ENCODE measurements around the gene TCF7L1.

GRCh38 chr2:85239102-85239501 is 105.9 kb downstream of the TCF7L1 start:
- TF ChIP-seq CTCF (IDR thresholded peaks at IDR 0.05; ENCODE audit: low read depth, low read length, poor library complexity, severe bottlenecking) (no peak), EZH2phosphoT487 (IDR thresholded peaks at IDR 0.05; ENCODE audit: borderline replicate concordance, low read length) (no peak)
